Panc1 (cell line): ENCODE results near the gene RXYLT1. TPM values are rescaled to one million over a fixed set of nuclear protein-coding genes. Genes with fewer than 3 reads are reported as not detected.

Source experiments
- ATAC-seq: fragments of 200-7000 bp; cut with Tn5 transposase; 2 replicates; pipeline ENCODE4 v1.9.1; 2020; ENCODE audit warnings: mild to moderate bottlenecking, moderate library complexity
- BruUV-seq: library from RNA; stranded (reverse); fragments of 400-500 nt; replicated peaks from 2 replicates; lab custom pipeline; 2021; lab: Mats Ljungman, UMichigan
- CTCF ChIA-PET: fragments of 300-600 bp; sonication (Branson Sonifier 250); formaldehyde crosslinking; loops from one replicate; lab custom pipeline; 2022; ENCODE audit warnings: antibody characterized with exemption; lab: Charles Lee
- POLR2A ChIA-PET: fragments of 300-600 bp; sonication (Branson Sonifier 250); formaldehyde crosslinking; loops from one replicate; lab custom pipeline; 2022; ENCODE audit warnings: antibody characterized with exemption; lab: Charles Lee
- DNase-seq: peaks from one replicate; pipeline ENCODE4 v3.0.0-alpha.2; 2010; ENCODE audit warnings: low read depth, low spot score
- H3K27ac ChIP-seq: 2 replicates; pipeline ENCODE4 v1.5.1; 2011; ENCODE audit warnings: mild to moderate bottlenecking, low read length, inconsistent platforms
- H3K27me3 ChIP-seq: fragments of 200-500 bp; sonication (Bioruptor generic); 2 replicates; pipeline ENCODE4 v1.6.0; 2014; ENCODE audit warnings: low read length, inconsistent platforms; ENCODE audit not compliant: control insufficient read depth, insufficient read depth
- H3K36me3 ChIP-seq: fragments of 200-500 bp; sonication (Bioruptor generic); 2 replicates; pipeline ENCODE4 v1.5.1; 2014; ENCODE audit warnings: inconsistent platforms, mild to moderate bottlenecking, low read length, moderate library complexity; ENCODE audit not compliant: control insufficient read depth, insufficient read depth
- H3K4me1 ChIP-seq: 2 replicates; pipeline ENCODE4 v1.5.1; 2011; ENCODE audit warnings: inconsistent platforms, mild to moderate bottlenecking, low read length, moderate library complexity; ENCODE audit not compliant: control insufficient read depth, insufficient read depth
- H3K4me3 ChIP-seq, 2 experiments: 2 replicates each; pipeline ENCODE4 v1.5.1; 2011 to 2012; ENCODE audit warnings: low read depth in 2 of 2, low read length in 2 of 2, mild to moderate bottlenecking in 2 of 2, inconsistent platforms in 1 of 2, moderate library complexity in 1 of 2
- H3K9me3 ChIP-seq: fragments of 200-500 bp; sonication (Bioruptor generic); 2 replicates; pipeline ENCODE4 v1.5.1; 2014; ENCODE audit warnings: low read depth, mild to moderate bottlenecking, inconsistent platforms, low read length, moderate library complexity; ENCODE audit not compliant: control insufficient read depth, insufficient read depth
- CTCF ChIP-seq: fragments of 450-650 bp; IDR thresholded peaks from 2 replicates; pipeline ENCODE4 v1.5.1; 2017; ENCODE audit warnings: mild to moderate bottlenecking
- POLR2AphosphoS5 ChIP-seq: IDR thresholded peaks from 2 replicates; pipeline ENCODE4 v1.6.1; 2012; ENCODE audit warnings: mild to moderate bottlenecking, low read depth, low read length, moderate library complexity
- REST ChIP-seq, 2 experiments: IDR thresholded peaks; 2 replicates each; pipeline ENCODE4 v1.6.1; 2011 to 2012; ENCODE audit warnings: low read depth in 2 of 2, control low read depth in 1 of 2, low read length in 1 of 2, mild to moderate bottlenecking in 1 of 2, moderate library complexity in 1 of 2; ENCODE audit not compliant: insufficient read depth in 1 of 2
- SIN3A ChIP-seq: IDR thresholded peaks from 2 replicates; pipeline ENCODE4 v1.6.1; 2012; ENCODE audit warnings: low read depth, mild to moderate bottlenecking, low read length, moderate library complexity, borderline replicate concordance; ENCODE audit not compliant: insufficient read depth
- TCF7L2 ChIP-seq: IDR thresholded peaks from 2 replicates; pipeline ENCODE4 v1.6.1; 2011; ENCODE audit warnings: mild to moderate bottlenecking, low read depth, low read length, inconsistent platforms
- in situ Hi-C: cut with HindIII; loops from 2 replicates; pipeline ENCODE4 v1.10.0; 2016; ENCODE audit warnings: low sequenced_read_pairs, low pct_unique_long_range_greater_than_20kb
- intact Hi-C: fragments of 100-400 bp; cut with micrococcal nuclease; formaldehyde crosslinking; loops from one replicate; pipeline ENCODE4 v1.10.0; 2022; ENCODE audit not compliant: unreplicated experiment
- total RNA-seq: library from RNA; stranded (reverse); gene quantifications from one replicate; pipeline ENCODE4 v1.2.1, GENCODE V29; 2021; ENCODE audit not compliant: unreplicated experiment

The RXYLT1 gene
- total RNA-seq, 1 experiment from 2014 or later, result 20.3 TPM

- DNase-seq (no peak), ATAC-seq (no peak)
- no peaks in the 10 kb centered on the region for H3K27me3 ChIP-seq
- no peaks in the 10 kb centered on the region for H3K36me3 ChIP-seq
- no peak for TF ChIP-seq CTCF
- no peak for TF ChIP-seq TCF7L2
- TF ChIP-seq REST (IDR thresholded peaks at IDR 0.05; ENCODE audit: insufficient read depth in 1 of 2, low read depth in 2 of 2, low read length in 1 of 2), result no peak
- no peak for TF ChIP-seq POLR2AphosphoS5
- TF ChIP-seq SIN3A, result no peak
- in situ Hi-C loops, result no loop called here
- POLR2A ChIA-PET, result interaction anchor here (0.6 kb wide), 1 partner anchor 1600 kb away, joined by 3 read pairs; no protein-coding TSS in a partner anchor
- H3K27ac ChIP-seq, result no peak overlapping the region
- peaks cover 4% of the 10 kb centered on the region; the same call in 1 of the 2 replicates for H3K4me1 ChIP-seq
- no TSS peak for BruUV-seq
- H3K9me3 ChIP-seq, result no peaks in the 10 kb centered on the region
- CTCF ChIA-PET, result no interaction called here
- intact Hi-C loops, result no loop called here
- no peak overlapping the region for H3K4me3 ChIP-seq
Observed at GRCh38 chr12:63836936-63837335, 57.2 kb downstream of the RXYLT1 start.

GRCh38 chr12:63838411-63838810 lies 58.7 kb downstream of the RXYLT1 start:
- Histone ChIP-seq H3K4me3 (no peak overlapping the region), H3K4me1 (peaks cover 8% of the 10 kb centered on the region), H3K27me3 (no peaks in the 10 kb centered on the region), H3K9me3 (no peaks in the 10 kb centered on the region), H3K27ac (no peak overlapping the region), H3K36me3 (no peaks in the 10 kb centered on the region)
- ChIA-PET CTCF (interaction anchor here (0.7 kb wide), 2 partner anchors 133 to 424 kb away, joined by 4 to 9 read pairs; no protein-coding TSS in a partner anchor), POLR2A (no interaction called here)
- TF ChIP-seq SIN3A (no peak), POLR2AphosphoS5 (no peak), TCF7L2 (no peak), REST (IDR thresholded peaks at IDR 0.05; ENCODE audit: insufficient read depth in 1 of 2, low read depth in 2 of 2, low read length in 1 of 2) (no peak), CTCF (no peak)
- DNase-seq, result no peak
- BruUV-seq, result no TSS peak
- ATAC-seq, result no peak
- intact Hi-C loops (no loop called here), in situ Hi-C loops (no loop called here)
